HAP-1 (cell line): ENCODE measurements around the gene CTPS2.
A peak's percentile ranks its signal among the peaks of the same experiment; 100 is the strongest.
"Not testable (repeated sequence)": the region's sequence is repeated elsewhere in the genome, so short reads cannot be mapped to it uniquely, and the experiment has no call there.

Experiments used
- DNase-seq, 2 experiments: peaks; one replicate each; pipeline ENCODE4 v3.0.0-alpha.2; 2016 to 2020; ENCODE audit warnings: low spot score in 2 of 2
- H3K27me3 ChIP-seq: fragments of 250-450 bp; sonication (Bioruptor Pico); 2 replicates; pipeline ENCODE4 v1.5.1; 2020; ENCODE audit warnings: low read depth, mild to moderate bottlenecking, moderate library complexity
- H3K36me3 ChIP-seq: fragments of 250-450 bp; sonication (Bioruptor Pico); replicated peaks from 2 replicates; pipeline ENCODE4 v1.5.1; 2020; ENCODE audit warnings: mild to moderate bottlenecking
- H3K4me1 ChIP-seq: fragments of 250-450 bp; sonication (Bioruptor Pico); 2 replicates; pipeline ENCODE4 v1.5.1; 2020; ENCODE audit warnings: mild to moderate bottlenecking
- H3K4me3 ChIP-seq: fragments of 250-450 bp; sonication (Bioruptor Pico); 2 replicates; pipeline ENCODE4 v1.5.1; 2020; ENCODE audit warnings: mild to moderate bottlenecking, moderate library complexity
- H3K9me3 ChIP-seq: fragments of 250-450 bp; sonication (Bioruptor Pico); 2 replicates; pipeline ENCODE4 v1.5.1; 2020; ENCODE audit warnings: mild to moderate bottlenecking, moderate library complexity
- in situ Hi-C: fragments of 300-500 bp; cut with MboI; formaldehyde crosslinking; loops from 3 replicates; pipeline ENCODE4 v1.14.3; 2020; ENCODE audit warnings: low sequenced_read_pairs, inconsistent platforms, mixed read lengths

CTPS2 gene, protein sequence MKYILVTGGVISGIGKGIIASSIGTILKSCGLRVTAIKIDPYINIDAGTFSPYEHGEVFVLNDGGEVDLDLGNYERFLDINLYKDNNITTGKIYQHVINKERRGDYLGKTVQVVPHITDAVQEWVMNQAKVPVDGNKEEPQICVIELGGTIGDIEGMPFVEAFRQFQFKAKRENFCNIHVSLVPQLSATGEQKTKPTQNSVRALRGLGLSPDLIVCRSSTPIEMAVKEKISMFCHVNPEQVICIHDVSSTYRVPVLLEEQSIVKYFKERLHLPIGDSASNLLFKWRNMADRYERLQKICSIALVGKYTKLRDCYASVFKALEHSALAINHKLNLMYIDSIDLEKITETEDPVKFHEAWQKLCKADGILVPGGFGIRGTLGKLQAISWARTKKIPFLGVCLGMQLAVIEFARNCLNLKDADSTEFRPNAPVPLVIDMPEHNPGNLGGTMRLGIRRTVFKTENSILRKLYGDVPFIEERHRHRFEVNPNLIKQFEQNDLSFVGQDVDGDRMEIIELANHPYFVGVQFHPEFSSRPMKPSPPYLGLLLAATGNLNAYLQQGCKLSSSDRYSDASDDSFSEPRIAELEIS

DNA sequence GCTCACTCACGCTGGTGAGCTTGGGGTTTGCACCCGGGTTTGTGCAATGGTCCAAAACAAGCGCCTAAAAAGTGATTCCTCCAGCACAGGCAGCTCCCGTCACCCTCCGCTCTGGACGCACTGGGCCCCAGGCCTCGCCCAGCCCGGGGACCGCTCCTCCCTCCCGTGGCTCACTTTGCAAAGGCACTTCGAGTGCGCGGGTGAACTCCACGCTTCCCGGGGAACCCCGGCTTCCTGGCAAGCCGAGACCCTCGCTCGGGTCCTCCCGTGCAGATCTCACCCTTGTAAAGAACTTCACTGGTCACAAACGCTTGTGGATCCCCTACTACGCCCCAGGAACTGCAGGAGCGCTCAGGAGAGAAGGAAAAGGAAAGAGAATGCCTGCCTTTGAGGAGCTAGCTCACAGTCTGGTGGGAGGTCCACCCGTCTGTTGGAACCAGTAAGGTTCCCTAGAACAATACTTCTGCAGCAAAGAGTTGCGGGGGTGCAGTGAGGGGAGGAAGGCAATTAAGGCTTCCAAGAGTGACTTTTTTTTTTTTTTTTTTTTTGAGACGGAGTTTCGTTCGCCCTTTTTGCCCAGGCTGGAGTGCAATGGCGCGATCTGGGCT is at the start of gene CTPS2:
Gene CTPS2 (minus strand): TSS at position 122 of the 608 bp plus-strand sequence. CDS start 9,767 bp downstream, outside the sequence.
- H3K27me3 ChIP-seq, result no peaks in the 10 kb centered on the region
- in situ Hi-C loops, result no loop called here
- peak within 1 kb of the TSS; percentile 64 for H3K4me3 ChIP-seq
- H3K9me3 ChIP-seq, result no peaks in the 10 kb centered on the region
- H3K36me3 ChIP-seq, result no peaks in the 10 kb centered on the region; the same call in 1 of the 2 replicates
- DNase-seq, result peak; percentile 55 to 86
- H3K4me1 ChIP-seq, result peaks cover 2% of the 10 kb centered on the region; the same call in 1 of the 2 replicates

DNA sequence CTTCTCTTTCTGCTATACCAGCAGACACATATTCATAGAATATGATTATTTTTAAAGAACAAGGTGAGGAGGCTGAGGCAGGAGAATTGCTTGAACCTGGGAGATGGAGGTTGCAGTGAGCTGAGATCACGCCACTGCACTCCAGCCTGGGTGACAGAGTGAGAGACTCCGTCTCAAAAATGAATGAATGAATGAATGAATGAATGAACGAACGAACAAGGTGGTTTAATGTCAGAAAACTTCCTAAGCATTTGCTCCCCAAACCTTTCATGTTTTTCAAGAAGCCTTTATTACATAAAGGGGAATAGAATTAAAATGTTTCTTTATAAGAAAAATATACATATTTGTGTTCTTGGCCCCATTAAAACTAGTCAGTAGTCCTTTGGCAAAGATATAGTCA is 49.0 kb upstream of the CTPS2 start:
- H3K4me1 ChIP-seq, in situ Hi-C loops, DNase-seq, H3K9me3 ChIP-seq, H3K4me3 ChIP-seq, H3K27me3 ChIP-seq: not testable (repeated sequence)
- peaks cover 23% of the 10 kb centered on the region for H3K36me3 ChIP-seq

DNA sequence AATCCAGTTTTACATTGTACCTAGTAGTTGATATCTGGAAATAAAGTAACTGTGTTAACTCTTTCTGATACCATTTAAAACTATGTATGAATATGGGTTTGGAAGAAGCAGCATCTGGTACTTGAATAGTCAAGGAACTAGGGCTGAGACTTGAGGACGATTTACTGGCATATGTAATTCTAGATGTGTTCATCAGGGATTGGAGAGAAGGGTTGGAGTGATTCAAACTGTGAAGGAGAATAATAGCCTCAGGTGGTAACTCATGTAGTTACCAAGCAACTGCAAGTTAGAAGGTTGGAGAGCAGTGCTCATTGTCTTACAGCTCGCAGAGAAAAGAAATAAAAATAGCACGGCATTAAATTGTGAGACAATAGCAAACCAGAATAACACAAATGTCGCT is 44.3 kb upstream of the CTPS2 start:
- H3K9me3 ChIP-seq, result no peaks in the 10 kb centered on the region
- H3K27me3 ChIP-seq, result no peaks in the 10 kb centered on the region
- peaks cover 41% of the 10 kb centered on the region for H3K36me3 ChIP-seq
- in situ Hi-C loops, result no loop called here
- H3K4me3 ChIP-seq, result no peak overlapping the region
- no peaks in the 10 kb centered on the region for H3K4me1 ChIP-seq
- peak in 1 of 2 experiments; percentile 20 for DNase-seq

DNA sequence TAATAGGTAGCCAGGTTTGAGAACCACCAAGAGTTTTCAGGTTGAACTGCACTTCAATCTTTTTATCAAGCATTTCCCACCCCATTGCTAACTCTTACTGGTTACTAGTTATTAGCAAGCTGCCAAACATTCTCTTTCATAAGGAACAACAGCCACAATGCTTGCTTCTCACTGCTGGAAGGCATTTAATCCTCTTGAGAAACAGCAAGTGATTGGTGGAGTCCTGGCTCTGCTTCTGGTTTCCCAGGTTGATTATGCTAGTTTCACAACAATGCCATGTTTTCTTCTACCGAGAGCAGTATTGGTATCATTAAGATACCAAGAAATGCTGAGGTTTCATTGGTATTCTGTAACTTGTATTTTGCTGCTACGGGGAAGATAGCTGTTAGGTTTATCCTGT is 41.5 kb upstream of the CTPS2 start:
- Histone ChIP-seq H3K27me3 (no peaks in the 10 kb centered on the region), H3K4me1 (no peaks in the 10 kb centered on the region), H3K36me3 (peaks cover 47% of the 10 kb centered on the region), H3K9me3 (no peaks in the 10 kb centered on the region), H3K4me3 (no peak overlapping the region)
- DNase-seq, result no peak
- in situ Hi-C loops, result no loop called here

DNA sequence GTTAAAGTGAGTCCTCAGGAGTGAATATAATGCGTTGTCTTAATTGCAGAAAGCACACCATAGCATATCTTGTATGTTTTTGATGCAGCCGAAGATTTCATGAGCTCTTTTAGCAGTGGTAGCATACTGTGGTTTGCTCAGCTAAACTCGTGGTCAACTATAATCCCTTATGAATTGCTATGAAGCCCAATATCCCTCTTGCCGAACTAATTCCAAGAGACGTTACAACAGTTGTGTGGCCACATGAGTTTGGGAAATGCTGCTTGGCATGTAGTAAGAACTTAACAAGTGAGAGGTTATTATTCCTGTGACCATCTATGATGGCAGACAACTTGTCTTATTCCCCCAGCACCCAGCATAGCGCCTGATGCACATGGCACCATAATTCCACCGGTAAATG is 37.7 kb upstream of the CTPS2 start:
- Histone ChIP-seq H3K4me3 (no peak overlapping the region), H3K27me3 (no peaks in the 10 kb centered on the region), H3K36me3 (peaks cover 44% of the 10 kb centered on the region), H3K9me3 (no peaks in the 10 kb centered on the region), H3K4me1 (no peaks in the 10 kb centered on the region)
- DNase-seq, result no peak
- in situ Hi-C loops, result no loop called here

DNA sequence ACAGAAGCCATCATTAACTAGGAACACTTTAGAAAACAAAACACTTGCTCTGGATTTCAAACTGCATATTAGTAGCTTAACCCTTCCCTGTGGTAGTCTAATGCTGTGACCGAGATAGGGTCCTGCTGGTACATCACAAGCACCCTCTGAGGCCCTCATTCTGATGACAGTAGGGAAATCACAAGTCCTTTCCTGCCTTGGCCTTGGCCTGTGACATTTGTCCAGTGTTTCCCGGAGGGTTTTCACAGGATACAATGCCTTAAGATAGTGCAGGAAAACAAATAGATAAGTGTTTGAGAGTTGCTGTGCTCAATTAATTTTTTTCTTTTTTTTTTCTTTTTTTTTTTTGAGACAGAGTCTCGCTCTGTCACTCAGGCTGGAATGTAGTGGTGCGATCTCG is 36.0 kb upstream of the CTPS2 start:
- H3K4me1 ChIP-seq, result no peaks in the 10 kb centered on the region
- in situ Hi-C loops, result no loop called here
- H3K4me3 ChIP-seq, result no peak overlapping the region
- DNase-seq, result no peak
- peaks cover 53% of the 10 kb centered on the region for H3K36me3 ChIP-seq
- no peaks in the 10 kb centered on the region for H3K27me3 ChIP-seq
- H3K9me3 ChIP-seq, result no peaks in the 10 kb centered on the region

DNA sequence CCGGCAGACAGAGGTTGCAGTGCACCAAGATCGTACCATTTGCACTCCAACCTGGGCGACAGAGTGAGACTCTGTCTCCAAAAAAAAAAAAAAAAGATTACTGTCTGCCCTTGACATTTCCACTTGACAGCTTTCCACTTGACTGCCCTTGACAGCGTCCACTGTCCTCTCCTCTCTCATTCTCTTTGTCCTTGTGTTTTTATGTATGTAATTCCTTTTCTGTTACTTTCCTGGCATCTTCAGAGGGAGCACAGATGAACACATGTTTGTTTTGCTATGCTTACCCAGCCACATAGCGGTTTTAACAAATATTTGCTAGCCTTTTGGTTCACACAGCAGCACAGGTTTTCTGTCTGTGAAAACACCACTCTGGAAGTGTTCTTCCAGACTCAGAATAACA is 33.2 kb upstream of the CTPS2 start:
- DNase-seq, result no peak
- H3K36me3 ChIP-seq, result peaks cover 66% of the 10 kb centered on the region
- no peak overlapping the region for H3K4me3 ChIP-seq
- in situ Hi-C loops, result no loop called here
- H3K27me3 ChIP-seq, result no peaks in the 10 kb centered on the region
- no peaks in the 10 kb centered on the region for H3K9me3 ChIP-seq
- H3K4me1 ChIP-seq, result no peaks in the 10 kb centered on the region

DNA sequence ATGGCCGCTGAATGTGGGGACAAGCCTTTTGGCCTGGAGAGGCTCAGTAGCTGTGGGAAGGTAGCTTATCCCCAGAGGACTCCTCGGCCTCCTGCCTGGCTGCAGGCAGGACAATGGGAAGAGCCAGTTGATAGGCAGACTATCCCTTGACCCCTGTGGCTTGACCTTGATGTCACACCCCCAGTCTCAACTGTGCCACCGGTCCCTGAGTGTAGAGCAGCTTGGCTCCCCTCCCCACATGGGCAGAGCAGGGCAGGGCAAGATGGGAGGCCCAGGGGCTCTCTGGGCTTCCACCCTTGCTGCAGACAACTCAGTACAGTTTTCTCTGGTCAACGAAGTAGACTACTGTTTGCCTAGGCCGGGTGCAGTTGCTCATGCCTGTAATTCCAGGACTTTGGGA is 32.6 kb upstream of the CTPS2 start:
- H3K4me1 ChIP-seq, result no peaks in the 10 kb centered on the region

DNA sequence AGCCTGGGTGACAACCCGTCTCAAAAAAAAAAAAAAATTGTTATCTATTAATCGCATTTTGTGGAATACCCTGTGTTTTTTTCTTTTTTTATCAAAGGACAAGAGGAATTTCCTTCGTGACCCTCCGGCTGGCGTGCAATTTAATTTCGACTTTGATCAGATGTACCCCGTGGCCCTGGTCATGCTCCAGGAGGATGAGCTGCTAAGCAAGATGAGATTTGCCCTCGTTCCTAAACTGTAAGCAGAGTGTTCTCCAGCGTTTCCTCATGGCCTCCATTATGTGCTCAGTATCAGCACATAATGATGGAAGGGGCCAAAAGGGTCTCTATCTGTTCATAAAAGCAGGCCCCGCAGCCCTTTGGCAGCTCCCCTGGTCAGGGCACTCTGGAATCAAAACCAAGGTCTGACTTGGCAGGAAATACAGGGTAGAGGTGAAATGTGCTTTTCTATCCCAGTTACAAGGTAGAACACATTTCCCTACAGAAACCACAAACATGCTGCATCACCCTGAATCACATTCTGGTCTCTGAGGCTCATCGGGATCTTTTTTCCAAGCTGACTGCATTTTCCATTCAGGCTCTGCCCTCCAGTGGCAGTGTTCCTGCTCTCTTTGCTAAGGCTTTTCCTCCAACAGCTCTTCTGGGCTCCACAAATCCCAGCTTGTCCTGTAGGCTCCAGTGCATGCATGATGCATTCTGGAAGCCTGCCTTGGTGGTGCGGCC is 31.3 kb upstream of the CTPS2 start:
- Histone ChIP-seq H3K9me3 (no peaks in the 10 kb centered on the region), H3K36me3 (peaks cover 59% of the 10 kb centered on the region), H3K4me1 (no peaks in the 10 kb centered on the region), H3K27me3 (no peaks in the 10 kb centered on the region), H3K4me3 (no peak overlapping the region)
- in situ Hi-C loops, result no loop called here
- DNase-seq, result no peak

More for the DNA sequence above, 32.6 kb upstream of the CTPS2 start:
- peaks cover 65% of the 10 kb centered on the region for H3K36me3 ChIP-seq
- in situ Hi-C loops, result no loop called here
- H3K9me3 ChIP-seq, result no peaks in the 10 kb centered on the region
- H3K27me3 ChIP-seq, result no peaks in the 10 kb centered on the region
- H3K4me3 ChIP-seq, result no peak overlapping the region
- DNase-seq, result no peak

DNA sequence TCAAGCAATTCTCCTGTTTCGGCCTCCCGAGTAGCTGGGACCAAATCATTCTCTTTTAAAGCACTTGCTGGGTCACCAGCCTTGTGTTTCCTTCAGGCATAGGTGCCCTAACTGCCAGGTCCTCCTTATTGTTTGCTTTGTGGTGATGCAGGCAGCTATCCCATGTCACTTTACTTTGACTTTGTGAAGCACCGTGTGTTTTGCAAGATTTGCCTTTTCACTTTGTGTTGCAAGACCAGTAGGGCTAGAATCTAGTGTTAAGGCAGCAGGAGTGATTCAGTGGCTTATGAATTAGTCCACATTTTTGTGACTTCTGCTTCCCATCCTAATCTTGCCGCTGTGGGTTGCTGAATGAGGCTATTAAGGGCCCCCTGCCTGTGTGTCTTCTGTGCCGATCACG is 27.1 kb upstream of the CTPS2 start:
- DNase-seq, result no peak
- H3K36me3 ChIP-seq, result peaks cover 68% of the 10 kb centered on the region

DNA sequence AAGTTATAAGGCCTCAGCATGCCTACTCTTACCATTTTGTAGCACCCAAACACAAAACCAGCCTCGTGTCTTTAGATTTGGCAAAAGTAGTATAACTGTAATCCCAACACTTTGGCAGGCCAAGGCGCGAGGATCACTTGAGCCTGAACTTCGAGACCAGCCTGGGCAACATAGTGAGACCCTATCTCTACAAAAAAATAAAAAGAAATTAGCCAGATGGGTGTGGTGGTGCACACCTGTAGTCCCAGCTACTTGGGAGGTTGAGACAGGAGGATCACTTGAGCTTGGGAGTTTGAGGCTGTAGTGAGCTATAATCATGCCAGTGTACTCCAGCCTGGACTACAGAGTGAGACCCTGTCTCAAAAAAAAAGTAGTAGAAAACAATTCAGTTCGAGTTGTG is 24.6 kb upstream of the CTPS2 start:
- Histone ChIP-seq H3K36me3 (peaks cover 52% of the 10 kb centered on the region), H3K4me1 (no peaks in the 10 kb centered on the region), H3K9me3 (no peaks in the 10 kb centered on the region), H3K27me3 (no peaks in the 10 kb centered on the region), H3K4me3 (no peak overlapping the region)
- no peak for DNase-seq
- in situ Hi-C loops, result no loop called here

More for the DNA sequence above, 27.1 kb upstream of the CTPS2 start:
- Histone ChIP-seq H3K27me3 (no peaks in the 10 kb centered on the region), H3K4me1 (no peaks in the 10 kb centered on the region), H3K4me3 (no peak overlapping the region), H3K9me3 (no peaks in the 10 kb centered on the region)
- in situ Hi-C loops, result no loop called here

DNA sequence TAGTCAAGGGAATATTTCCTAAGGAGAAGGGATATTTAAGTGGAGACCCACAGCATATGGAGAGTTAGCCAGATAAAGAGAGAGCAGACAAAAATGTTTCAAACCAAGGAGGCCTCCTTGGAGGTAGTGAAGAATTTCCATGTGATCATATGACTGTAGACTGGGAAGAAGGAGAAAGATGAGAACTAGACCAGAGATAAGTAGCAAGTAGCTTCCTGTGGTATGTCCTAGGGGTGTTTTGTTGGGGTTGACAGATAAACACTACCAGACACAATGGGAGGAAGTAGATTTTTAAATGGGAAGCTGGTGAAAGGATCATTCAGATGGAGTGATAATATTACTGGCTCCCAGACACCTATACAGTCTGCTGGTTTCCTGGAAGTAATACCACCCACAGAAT is 20.5 kb upstream of the CTPS2 start:
- DNase-seq, result no peak
- in situ Hi-C loops, result no loop called here
- no peaks in the 10 kb centered on the region for H3K27me3 ChIP-seq

DNA sequence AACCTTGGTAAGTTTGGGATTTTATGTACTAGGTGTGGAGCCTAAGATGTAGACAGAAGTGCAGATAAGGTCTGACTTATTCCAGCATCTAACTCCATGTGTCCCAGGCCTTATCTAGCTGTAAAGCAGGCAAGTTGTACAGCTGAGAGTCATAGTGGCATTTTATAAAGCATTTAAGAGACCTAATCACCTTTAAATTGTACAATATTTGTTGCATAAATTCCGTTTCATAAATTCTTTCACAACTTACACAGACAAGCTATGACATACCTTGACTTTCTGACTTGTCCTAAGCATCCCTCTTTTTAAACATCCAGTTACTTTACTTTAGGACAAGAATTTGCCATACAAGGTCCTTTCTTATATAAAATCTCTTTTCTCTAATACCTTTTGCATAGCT is 18.0 kb upstream of the CTPS2 start:
- no peak for DNase-seq
- H3K4me1 ChIP-seq, result peaks cover 3% of the 10 kb centered on the region; the same call in 1 of the 2 replicates
- no peaks in the 10 kb centered on the region for H3K27me3 ChIP-seq
- in situ Hi-C loops, result no loop called here
- no peak overlapping the region for H3K4me3 ChIP-seq
- H3K9me3 ChIP-seq, result peaks cover 6% of the 10 kb centered on the region; the same call in 1 of the 2 replicates
- H3K36me3 ChIP-seq, result peaks cover 3% of the 10 kb centered on the region

More for the DNA sequence above, 20.5 kb upstream of the CTPS2 start:
- Histone ChIP-seq H3K9me3 (peaks cover 6% of the 10 kb centered on the region; the same call in 1 of the 2 replicates), H3K36me3 (peaks cover 29% of the 10 kb centered on the region), H3K4me1 (no peaks in the 10 kb centered on the region), H3K4me3 (no peak overlapping the region)
